Measurements from ENCODE around the gene ATP6V0E1.

GRCh38 chr5:173016598-173017046, 33.1 kb downstream of the ATP6V0E1 start:
- no peak for TF ChIP-seq CTCF (IDR thresholded peaks at IDR 0.05)
- TF ChIP-seq POLR2A (IDR thresholded peaks at IDR 0.05): no peak
